Endothelial cell of umbilical vein (primary cell): ENCODE measurements around the gene DLL1. TPM values are rescaled to one million over a fixed set of nuclear protein-coding genes. Genes with fewer than 3 reads are reported as not detected.

Experiments
- BruUV-seq: library from RNA; stranded (reverse); fragments of 400-500 nt; replicated peaks from 2 replicates; lab custom pipeline; 2021; lab: Mats Ljungman, UMichigan
- CTCF ChIA-PET: fragments of 300-600, 350-600 bp; sonication (Branson Sonifier 250); formaldehyde crosslinking; loops from one replicate; lab custom pipeline; 2021; ENCODE audit warnings: antibody characterized with exemption, inconsistent platforms; lab: Charles Lee
- POLR2A ChIA-PET: fragments of 300-600, 350-600 bp; sonication (Branson Sonifier 250); formaldehyde crosslinking; loops from one replicate; lab custom pipeline; 2021; ENCODE audit warnings: antibody characterized with exemption, inconsistent platforms; lab: Charles Lee
- DNase-seq: peaks from one replicate; pipeline ENCODE4 v3.0.0-alpha.2; 2011; ENCODE audit warnings: low read depth, low spot score
- FAIRE-seq: peaks from 2 replicates; lab custom pipeline; 2011; peaks lifted over from hg19 to GRCh38; lab: Jason Lieb, UNC
- H2AFZ ChIP-seq: 2 replicates; pipeline ENCODE4 v1.6.0; 2012; ENCODE audit warnings: low read depth, low read length, control low read depth, inconsistent platforms
- H3K27ac ChIP-seq: 2 replicates; pipeline ENCODE4 v1.5.1; 2011; ENCODE audit warnings: low read depth, mild to moderate bottlenecking, control low read depth, low read length, moderate library complexity; ENCODE audit not compliant: insufficient read depth
- H3K27me3 ChIP-seq, 2 experiments: 2 replicates each; pipeline versions ENCODE4 v1.6.0 to v1.6.1; 2011; ENCODE audit warnings: low read length in 2 of 2, mixed read lengths in 1 of 2; ENCODE audit not compliant: control insufficient read depth in 2 of 2, insufficient read depth in 2 of 2
- H3K36me3 ChIP-seq, 2 experiments: 2 replicates in 1 of 2; 3 replicates in 1 of 2; pipeline ENCODE4 v1.5.1; 2011; ENCODE audit warnings: low read length in 2 of 2, mild to moderate bottlenecking in 1 of 2, moderate library complexity in 1 of 2; ENCODE audit not compliant: control insufficient read depth in 2 of 2, insufficient read depth in 2 of 2; ENCODE audit errors: extremely low read depth in 1 of 2
- H3K4me1 ChIP-seq: 3 replicates; pipeline ENCODE4 v1.5.1; 2011; ENCODE audit warnings: mild to moderate bottlenecking, low read length; ENCODE audit not compliant: control insufficient read depth, insufficient read depth; ENCODE audit errors: extremely low read depth
- H3K4me2 ChIP-seq: 2 replicates; pipeline ENCODE4 v1.6.1; 2011; ENCODE audit warnings: low read length, control low read depth, mixed read lengths; ENCODE audit not compliant: insufficient read depth
- H3K4me3 ChIP-seq, 3 experiments: fragments of 200-600 bp in 1 of 3; sonication (generic), shearing (Covaris generic) in 1 of 3; replicated peaks in 1 of 3; 2 replicates each; pipeline ENCODE4 v1.5.1; 2011 to 2016; ENCODE audit warnings: control low read depth in 3 of 3, low read length in 3 of 3, mild to moderate bottlenecking in 2 of 3, inconsistent platforms in 1 of 3, low read depth in 1 of 3, moderate library complexity in 1 of 3; ENCODE audit not compliant: insufficient read depth in 1 of 3
- H3K79me2 ChIP-seq: 2 replicates; pipeline ENCODE4 v1.6.0; 2012; ENCODE audit warnings: low read length, inconsistent platforms; ENCODE audit not compliant: control insufficient read depth, insufficient read depth
- H3K9ac ChIP-seq: replicated peaks from 2 replicates; pipeline ENCODE3; 2011; ENCODE audit warnings: low read length, control low read depth; ENCODE audit not compliant: insufficient read depth; ENCODE audit errors: extremely low read depth
- H3K9me1 ChIP-seq: replicated peaks from 3 replicates; pipeline ENCODE4 v1.6.0; 2011; ENCODE audit warnings: mild to moderate bottlenecking, low read length; ENCODE audit not compliant: control insufficient read depth, insufficient read depth; ENCODE audit errors: extremely low read depth
- H3K9me3 ChIP-seq: replicated peaks from 2 replicates; pipeline ENCODE4 v1.5.1; 2012; ENCODE audit warnings: low read length, inconsistent platforms; ENCODE audit not compliant: control insufficient read depth, insufficient read depth
- H4K20me1 ChIP-seq: replicated peaks from 2 replicates; pipeline ENCODE3; 2011; ENCODE audit warnings: mild to moderate bottlenecking, low read length; ENCODE audit not compliant: control insufficient read depth, insufficient read depth; ENCODE audit errors: extremely low read depth
- EZH2 ChIP-seq: IDR thresholded peaks from 2 replicates; pipeline ENCODE4 v1.6.1; 2012; ENCODE audit warnings: borderline replicate concordance, low read depth, mild to moderate bottlenecking, moderate library complexity, low read length, inconsistent platforms; ENCODE audit not compliant: severe bottlenecking
- FOS ChIP-seq: IDR thresholded peaks from 2 replicates; pipeline ENCODE4 v1.6.1; 2011; ENCODE audit warnings: mild to moderate bottlenecking, low read length, moderate library complexity, borderline replicate concordance; ENCODE audit not compliant: insufficient read depth
- GATA2 ChIP-seq: IDR thresholded peaks from 2 replicates; pipeline ENCODE4 v1.7.0; 2011; ENCODE audit warnings: low read depth, mild to moderate bottlenecking, moderate library complexity, mixed read lengths, low read length; ENCODE audit not compliant: insufficient read length, insufficient read depth
- JUN ChIP-seq: IDR thresholded peaks from 2 replicates; pipeline ENCODE4 v1.6.1; 2011; ENCODE audit warnings: borderline replicate concordance, low read depth; ENCODE audit not compliant: insufficient read length, insufficient read depth
- MYC ChIP-seq: IDR thresholded peaks from one replicate; pipeline ENCODE4 v1.6.1; 2011; ENCODE audit warnings: mild to moderate bottlenecking, low read depth, low read length
- POLR2A ChIP-seq: IDR thresholded peaks from 2 replicates; pipeline ENCODE4 v1.6.1; 2012; ENCODE audit warnings: low read depth, mild to moderate bottlenecking, control low read depth, low read length
- POLR2AphosphoS5 ChIP-seq: IDR thresholded peaks from 2 replicates; pipeline ENCODE4 v1.6.1; 2012; ENCODE audit warnings: low read depth, mild to moderate bottlenecking, control low read depth, low read length, moderate library complexity; ENCODE audit not compliant: insufficient read depth
- dilution Hi-C: fragments of 300-500 bp; cut with MboI; formaldehyde crosslinking; loops from one replicate; pipeline ENCODE4 v1.15.0; 2019; ENCODE audit warnings: low sequenced_read_pairs; ENCODE audit not compliant: extremely low pct_ligation_motif_present
- intact Hi-C: fragments of 100-400 bp; cut with micrococcal nuclease; formaldehyde crosslinking; loops from one replicate; pipeline ENCODE4 v1.10.0; 2022
- polyA plus RNA-seq, 4 experiments: library from polyadenylated mRNA; depleted of rRNA in 3 of 4; stranded (reverse) in 3 of 4; unstranded in 1 of 4; fragments of >200 nt; gene quantifications; 2 replicates each; pipeline versions ENCODE4 v1.2.1 to v1.2.3, GENCODE V29; 2011 to 2012; ENCODE audit warnings: missing spikeins in 1 of 4
- total RNA-seq: library from RNA; stranded (reverse); gene quantifications from 2 replicates; pipeline ENCODE4 v1.2.3, GENCODE V29; 2021
- TF ChIP-seq, protein P1 (sequence below), 2 donors: IDR thresholded peaks; 1 replicate in 1 of 2; 2 replicates in 1 of 2; pipeline ENCODE4 v1.5.1; 2011; ENCODE audit warnings: low read length in 2 of 2, mild to moderate bottlenecking in 2 of 2, moderate library complexity in 2 of 2, control low read depth in 1 of 2, inconsistent platforms in 1 of 2, low read depth in 1 of 2; ENCODE audit not compliant: insufficient read depth in 1 of 2; ENCODE audit errors: extremely low read depth in 1 of 2
- TF ChIP-seq, protein P2 (sequence below): IDR thresholded peaks from 2 replicates; pipeline ENCODE4 v1.6.1; 2011; ENCODE audit not compliant: insufficient read depth, insufficient read length

DLL1 gene
- total and polyA plus RNA-seq, 2 donors (not counting 3 experiments of a cell fraction or from before 2014, with no cell fraction given): 1.4 to 2.3 TPM

GRCh38 chr6:170276369-170277057 is 14.4 kb downstream of the DLL1 start:
- dilution Hi-C loops (no loop called here), intact Hi-C loops (no loop called here)
- peaks cover 2 to 17% of the 10 kb centered on the region in 2 experiments for H3K27me3 ChIP-seq
- DNase-seq (no peak), FAIRE-seq (no peak)
- H3K27ac ChIP-seq: no peak overlapping the region
- TF ChIP-seq, protein P1, sequence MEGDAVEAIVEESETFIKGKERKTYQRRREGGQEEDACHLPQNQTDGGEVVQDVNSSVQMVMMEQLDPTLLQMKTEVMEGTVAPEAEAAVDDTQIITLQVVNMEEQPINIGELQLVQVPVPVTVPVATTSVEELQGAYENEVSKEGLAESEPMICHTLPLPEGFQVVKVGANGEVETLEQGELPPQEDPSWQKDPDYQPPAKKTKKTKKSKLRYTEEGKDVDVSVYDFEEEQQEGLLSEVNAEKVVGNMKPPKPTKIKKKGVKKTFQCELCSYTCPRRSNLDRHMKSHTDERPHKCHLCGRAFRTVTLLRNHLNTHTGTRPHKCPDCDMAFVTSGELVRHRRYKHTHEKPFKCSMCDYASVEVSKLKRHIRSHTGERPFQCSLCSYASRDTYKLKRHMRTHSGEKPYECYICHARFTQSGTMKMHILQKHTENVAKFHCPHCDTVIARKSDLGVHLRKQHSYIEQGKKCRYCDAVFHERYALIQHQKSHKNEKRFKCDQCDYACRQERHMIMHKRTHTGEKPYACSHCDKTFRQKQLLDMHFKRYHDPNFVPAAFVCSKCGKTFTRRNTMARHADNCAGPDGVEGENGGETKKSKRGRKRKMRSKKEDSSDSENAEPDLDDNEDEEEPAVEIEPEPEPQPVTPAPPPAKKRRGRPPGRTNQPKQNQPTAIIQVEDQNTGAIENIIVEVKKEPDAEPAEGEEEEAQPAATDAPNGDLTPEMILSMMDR (IDR thresholded peaks at IDR 0.05; ENCODE audit: extremely low read depth in 1 of 2, insufficient read depth in 1 of 2, low read depth in 1 of 2, low read length in 2 of 2): no peak
- TF ChIP-seq, protein P2, sequence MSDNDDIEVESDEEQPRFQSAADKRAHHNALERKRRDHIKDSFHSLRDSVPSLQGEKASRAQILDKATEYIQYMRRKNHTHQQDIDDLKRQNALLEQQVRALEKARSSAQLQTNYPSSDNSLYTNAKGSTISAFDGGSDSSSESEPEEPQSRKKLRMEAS: no peak
- TF ChIP-seq GATA2 (no peak), MYC (no peak), FOS (no peak), JUN (no peak), POLR2AphosphoS5 (no peak), POLR2A (no peak), EZH2 (no peak)
- ChIA-PET POLR2A (no interaction called here), CTCF (no interaction called here)
- H4K20me1 ChIP-seq: no peaks in the 10 kb centered on the region
- no peak overlapping the region for H3K4me2 ChIP-seq
- peaks cover 4% of the 10 kb centered on the region for H3K4me1 ChIP-seq
- no peak overlapping the region for H3K9ac ChIP-seq
- BruUV-seq: no TSS peak
- H3K36me3 ChIP-seq: no peaks in the 10 kb centered on the region
- no peaks in the 10 kb centered on the region for H3K9me3 ChIP-seq
- no peaks in the 10 kb centered on the region for H3K9me1 ChIP-seq
- no peaks in the 10 kb centered on the region for H3K79me2 ChIP-seq
- no peak overlapping the region for H3K4me3 ChIP-seq
- H2AFZ ChIP-seq: no peak overlapping the region
